KMS-11 (cell line): ENCODE data around the gene CNPY4.

Source experiments
- H2AFZ ChIP-seq: fragments of 200-600 bp; sonication (generic); 2 replicates; pipeline ENCODE4 v1.6.1; 2016; ENCODE audit warnings: antibody characterized with exemption, mixed run types, low read depth
- H3K27ac ChIP-seq: fragments of 200-600 bp; sonication (generic); 2 replicates; pipeline ENCODE4 v1.6.1; 2016; ENCODE audit warnings: mild to moderate bottlenecking, mixed run types
- H3K27me3 ChIP-seq: fragments of 200-600 bp; sonication (generic); 2 replicates; pipeline ENCODE4 v1.6.1; 2017; ENCODE audit warnings: mild to moderate bottlenecking, low read depth, mixed run types, moderate library complexity; ENCODE audit not compliant: insufficient read depth
- H3K36me3 ChIP-seq: fragments of 200-600 bp; sonication (generic); 2 replicates; pipeline ENCODE4 v1.6.1; 2017; ENCODE audit warnings: mild to moderate bottlenecking, mixed run types; ENCODE audit not compliant: insufficient read depth
- H3K4me1 ChIP-seq: fragments of 200-600 bp; sonication (generic); 2 replicates; pipeline ENCODE4 v1.6.1; 2016; ENCODE audit warnings: mild to moderate bottlenecking, low read depth, mixed run types; ENCODE audit not compliant: poor library complexity, severe bottlenecking
- H3K4me2 ChIP-seq: fragments of 200-600 bp; sonication (generic); 2 replicates; pipeline ENCODE4 v1.7.0; 2016; ENCODE audit warnings: mild to moderate bottlenecking, mixed run types
- H3K4me3 ChIP-seq: fragments of 200-600 bp; sonication (generic); IDR thresholded peaks from 2 replicates; pipeline ENCODE4 v1.6.1; 2017; ENCODE audit warnings: low read depth, low read length, mixed read lengths; ENCODE audit not compliant: insufficient read depth
- H3K79me2 ChIP-seq: fragments of 200-600 bp; sonication (generic); 2 replicates; pipeline ENCODE4 v1.6.1; 2016; ENCODE audit warnings: low read depth, mixed run types; ENCODE audit not compliant: insufficient read depth
- H3K9ac ChIP-seq: fragments of 200-600 bp; sonication (generic); 2 replicates; pipeline ENCODE4 v1.6.1; 2016; ENCODE audit warnings: mild to moderate bottlenecking, mixed run types
- H4K20me1 ChIP-seq: fragments of 200-600 bp; sonication (generic); 2 replicates; pipeline ENCODE4 v1.6.1; 2016; ENCODE audit warnings: mild to moderate bottlenecking, mixed run types; ENCODE audit not compliant: insufficient read depth
- TF ChIP-seq, protein P1 (sequence below): fragments of 200-600 bp; sonication (generic); conservative IDR thresholded peaks from 2 replicates; pipeline ENCODE4 v1.6.1; 2017; ENCODE audit warnings: low read depth, mild to moderate bottlenecking, antibody characterized with exemption, low read length, moderate library complexity, mixed read lengths

The CNPY4 gene

DNA sequence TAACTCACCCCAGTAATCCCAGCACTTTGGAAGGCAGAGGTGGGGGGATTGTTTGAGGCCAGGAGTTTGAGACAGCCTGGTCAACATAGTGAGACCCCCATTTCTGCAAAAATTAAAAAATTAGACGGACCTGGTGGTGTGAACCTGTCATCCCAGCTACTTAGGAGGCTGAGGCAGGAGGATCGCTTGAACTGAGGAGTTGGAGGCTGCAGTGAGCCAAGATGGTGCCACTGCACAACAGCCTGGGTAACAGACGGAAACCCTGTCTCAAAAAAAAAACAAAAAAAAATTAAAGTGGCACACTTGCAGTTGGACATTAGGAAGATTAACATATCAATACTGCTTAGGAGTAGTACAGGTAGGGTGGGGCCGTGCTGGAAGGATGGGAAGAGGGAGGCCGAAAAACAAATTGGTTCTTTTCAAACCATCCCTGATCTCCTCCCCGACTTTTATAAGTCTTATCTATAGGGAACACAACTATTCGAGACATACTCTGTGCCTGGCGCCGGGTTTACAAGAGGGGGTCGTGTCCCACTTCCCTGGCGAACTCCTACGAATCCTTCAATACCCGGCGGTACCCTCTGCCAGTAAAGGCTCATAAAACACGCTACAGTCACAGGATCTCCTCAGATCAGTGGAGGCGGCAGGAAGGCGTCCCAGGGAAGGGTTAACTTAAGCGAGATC lies 904 bp upstream of the CNPY4 start:
- H3K4me1 ChIP-seq: peaks cover 17% of the 10 kb centered on the region
- H4K20me1 ChIP-seq: no peaks in the 10 kb centered on the region
- H3K27me3 ChIP-seq: no peaks in the 10 kb centered on the region
- H3K79me2 ChIP-seq: peaks cover 9% of the 10 kb centered on the region; the same call in 1 of the 2 replicates
- H3K36me3 ChIP-seq: 0 out of 2 replicates have a peak, but pooled peaks cover 3% of the 10 kb centered on the region
- peak overlapping the region; percentile 39 for H3K4me3 ChIP-seq
- peak overlapping the region; percentile 90 for H2AFZ ChIP-seq
- H3K9ac ChIP-seq: peak overlapping the region; percentile 87
- peak overlapping the region; percentile 80 for H3K4me2 ChIP-seq
- H3K27ac ChIP-seq: peak overlapping the region; percentile 89
- TF ChIP-seq, protein P1, sequence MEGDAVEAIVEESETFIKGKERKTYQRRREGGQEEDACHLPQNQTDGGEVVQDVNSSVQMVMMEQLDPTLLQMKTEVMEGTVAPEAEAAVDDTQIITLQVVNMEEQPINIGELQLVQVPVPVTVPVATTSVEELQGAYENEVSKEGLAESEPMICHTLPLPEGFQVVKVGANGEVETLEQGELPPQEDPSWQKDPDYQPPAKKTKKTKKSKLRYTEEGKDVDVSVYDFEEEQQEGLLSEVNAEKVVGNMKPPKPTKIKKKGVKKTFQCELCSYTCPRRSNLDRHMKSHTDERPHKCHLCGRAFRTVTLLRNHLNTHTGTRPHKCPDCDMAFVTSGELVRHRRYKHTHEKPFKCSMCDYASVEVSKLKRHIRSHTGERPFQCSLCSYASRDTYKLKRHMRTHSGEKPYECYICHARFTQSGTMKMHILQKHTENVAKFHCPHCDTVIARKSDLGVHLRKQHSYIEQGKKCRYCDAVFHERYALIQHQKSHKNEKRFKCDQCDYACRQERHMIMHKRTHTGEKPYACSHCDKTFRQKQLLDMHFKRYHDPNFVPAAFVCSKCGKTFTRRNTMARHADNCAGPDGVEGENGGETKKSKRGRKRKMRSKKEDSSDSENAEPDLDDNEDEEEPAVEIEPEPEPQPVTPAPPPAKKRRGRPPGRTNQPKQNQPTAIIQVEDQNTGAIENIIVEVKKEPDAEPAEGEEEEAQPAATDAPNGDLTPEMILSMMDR: no peak

DNA sequence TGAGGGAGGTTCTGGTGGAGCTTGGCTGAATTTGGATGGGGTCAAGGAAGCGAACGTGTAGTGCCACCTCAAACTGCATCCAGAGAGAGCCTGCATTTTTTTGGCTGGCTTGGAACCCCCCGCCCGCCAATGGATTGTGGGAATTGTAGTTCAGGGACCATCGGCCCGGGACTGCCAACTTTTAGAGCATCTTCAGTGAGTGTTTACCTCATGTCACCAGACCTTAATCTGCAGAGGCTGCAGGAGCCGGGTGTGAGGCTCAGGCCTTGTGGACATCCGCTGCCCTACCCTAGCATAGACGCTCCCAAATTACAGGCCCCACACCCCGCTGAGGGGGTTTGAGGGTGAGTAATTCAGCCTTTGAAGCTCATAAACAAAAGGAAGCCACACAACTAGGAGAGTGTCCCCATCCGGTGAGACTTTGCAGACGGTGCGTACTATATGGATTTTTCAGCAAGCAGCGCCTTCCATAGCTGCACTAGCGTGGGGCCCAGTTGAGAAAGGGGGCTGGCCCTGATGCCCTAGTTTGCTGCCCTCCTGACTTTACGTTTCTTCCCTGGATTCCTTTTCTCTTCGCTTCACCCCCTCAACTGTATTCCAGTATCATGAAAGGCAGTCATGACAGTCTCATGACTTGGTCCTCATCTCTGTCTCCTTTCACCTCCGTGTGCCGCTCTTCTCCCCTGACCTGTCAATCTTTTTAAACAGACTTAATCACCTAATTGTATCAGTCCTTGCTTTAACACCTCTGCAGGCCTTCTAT lies 717 bp downstream of the CNPY4 start:
- Histone ChIP-seq H3K4me2 (peak overlapping the region; percentile 80), H3K9ac (peak overlapping the region; percentile 87; the same call in 1 of the 2 replicates), H3K27me3 (no peaks in the 10 kb centered on the region), H3K4me3 (peak overlapping the region; percentile 60), H3K36me3 (no peaks in the 10 kb centered on the region), H2AFZ (peak overlapping the region; percentile 90), H3K27ac (peak overlapping the region; percentile 89), H4K20me1 (no peaks in the 10 kb centered on the region), H3K79me2 (peaks cover 9% of the 10 kb centered on the region; the same call in 1 of the 2 replicates), H3K4me1 (peaks cover 19% of the 10 kb centered on the region)
- TF ChIP-seq, protein P1: no peak

DNA sequence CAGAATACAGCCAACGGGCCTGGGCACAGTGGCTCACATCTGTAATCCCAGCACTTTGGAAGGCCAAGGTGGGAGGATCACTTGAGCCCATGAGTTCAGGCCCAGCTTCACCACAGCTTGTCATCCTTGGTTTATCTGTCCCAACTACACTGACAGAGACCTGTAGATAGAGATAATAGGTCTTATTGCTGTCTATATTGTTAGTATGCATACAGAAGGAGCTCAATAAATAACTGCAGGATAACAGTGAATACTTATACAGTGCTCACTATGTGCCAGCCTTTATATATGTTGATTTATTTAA lies 1.3 kb downstream of the CNPY4 start:
- peak overlapping the region; percentile 90; the same call in 1 of the 2 replicates for H2AFZ ChIP-seq
- no peaks in the 10 kb centered on the region for H3K27me3 ChIP-seq
- H3K79me2 ChIP-seq: peaks cover 13% of the 10 kb centered on the region; the same call in 1 of the 2 replicates
- H3K4me2 ChIP-seq: peak overlapping the region; percentile 80
- TF ChIP-seq, protein P1: no peak
- no peak overlapping the region for H3K9ac ChIP-seq
- H3K27ac ChIP-seq: peak overlapping the region; percentile 89; the same call in 1 of the 2 replicates
- H4K20me1 ChIP-seq: no peaks in the 10 kb centered on the region
- no peak overlapping the region for H3K4me3 ChIP-seq
- H3K4me1 ChIP-seq: peaks cover 24% of the 10 kb centered on the region
- no peaks in the 10 kb centered on the region for H3K36me3 ChIP-seq

DNA sequence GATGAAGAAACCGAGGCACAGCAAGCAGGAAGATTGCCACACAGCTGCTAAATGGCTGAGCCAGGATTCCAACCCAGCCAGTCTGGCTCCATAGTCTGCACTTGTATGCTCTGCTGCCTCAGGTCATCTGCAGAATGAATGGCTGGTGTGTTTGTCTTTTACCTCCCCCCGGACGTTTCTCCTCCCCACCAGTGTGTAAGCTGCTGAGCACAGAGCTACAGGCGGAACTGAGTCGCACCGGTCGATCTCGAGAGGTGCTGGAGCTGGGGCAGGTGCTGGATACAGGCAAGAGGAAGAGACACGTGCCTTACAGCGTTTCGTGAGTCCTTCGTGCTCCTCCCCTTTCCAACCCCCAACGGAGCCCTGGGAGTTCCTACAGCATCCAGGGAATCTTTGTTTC lies 2.6 kb downstream of the CNPY4 start:
- TF ChIP-seq, protein P1: no peak
- Histone ChIP-seq H4K20me1 (no peaks in the 10 kb centered on the region), H3K27ac (no peak overlapping the region), H3K4me3 (no peak overlapping the region), H3K4me1 (peaks cover 27% of the 10 kb centered on the region), H3K36me3 (no peaks in the 10 kb centered on the region), H2AFZ (no peak overlapping the region), H3K79me2 (peaks cover 15% of the 10 kb centered on the region; the same call in 1 of the 2 replicates), H3K9ac (no peak overlapping the region), H3K27me3 (no peaks in the 10 kb centered on the region), H3K4me2 (no peak overlapping the region)
